GM23338 (cell line): Measurements from ENCODE around the gene DAPK1. TPM values are rescaled to one million over a fixed set of nuclear protein-coding genes. Genes with fewer than 3 reads are reported as not detected.

Experiments
- ATAC-seq: fragments of 200-7000 bp; cut with Tn5 transposase; 3 replicates; pipeline ENCODE4 v1.9.1; 2020
- DNase-seq: peaks from one replicate; pipeline ENCODE4 v3.0.0-alpha.2; 2015; ENCODE audit warnings: low spot score
- H2AFZ ChIP-seq: fragments of 200-600 bp; sonication (generic); 2 replicates; pipeline ENCODE4 v1.8.0; 2016; ENCODE audit warnings: antibody characterized with exemption, mild to moderate bottlenecking, moderate library complexity
- H3F3A ChIP-seq: fragments of 200-600 bp; sonication (generic); replicated peaks from 2 replicates; pipeline ENCODE4 v1.8.0; 2017; ENCODE audit warnings: antibody characterized with exemption, mixed run types, low read depth
- H3K27ac ChIP-seq: fragments of 200-600 bp; sonication (generic); 2 replicates; pipeline ENCODE4 v1.6.1; 2016; ENCODE audit warnings: low read depth
- H3K27me3 ChIP-seq: fragments of 200-600 bp; sonication (generic); 2 replicates; pipeline ENCODE4 v1.8.0; 2016; ENCODE audit warnings: mild to moderate bottlenecking, mixed run types, moderate library complexity; ENCODE audit not compliant: insufficient read depth
- H3K36me3 ChIP-seq: fragments of 200-600 bp; sonication (generic); 2 replicates; pipeline ENCODE4 v1.8.0; 2016; ENCODE audit warnings: mild to moderate bottlenecking; ENCODE audit not compliant: insufficient read depth
- H3K4me1 ChIP-seq: fragments of 200-600 bp; sonication (generic); 2 replicates; pipeline ENCODE4 v1.8.0; 2016; ENCODE audit warnings: mild to moderate bottlenecking, moderate library complexity; ENCODE audit not compliant: insufficient read depth
- H3K4me2 ChIP-seq: fragments of 200-600 bp; sonication (generic); 2 replicates; pipeline ENCODE4 v1.7.1; 2017; ENCODE audit warnings: mixed run types
- H3K4me3 ChIP-seq: fragments of 200-600 bp; sonication (generic); 2 replicates; pipeline ENCODE4 v1.6.1; 2016; ENCODE audit warnings: mixed run types
- H3K79me2 ChIP-seq: fragments of 200-600 bp; sonication (generic); replicated peaks from 2 replicates; pipeline ENCODE4 v1.8.0; 2017; ENCODE audit warnings: mild to moderate bottlenecking; ENCODE audit not compliant: insufficient read depth
- H3K9me2 ChIP-seq: fragments of 200-600 bp; sonication (generic); 2 replicates; pipeline ENCODE4 v1.8.0; 2017; ENCODE audit not compliant: insufficient read depth
- H4K20me1 ChIP-seq: fragments of 200-600 bp; sonication (generic); replicated peaks from 2 replicates; pipeline ENCODE4 v1.8.0; 2017; ENCODE audit warnings: mild to moderate bottlenecking; ENCODE audit not compliant: insufficient read depth
- H3K27ac Mint-ChIP-seq: 2 replicates; pipeline ENCODE4 v1.8.0; 2020; ENCODE audit warnings: inconsistent platforms, mild to moderate bottlenecking, moderate library complexity, mixed read lengths
- H3K27me3 Mint-ChIP-seq: 3 replicates; pipeline ENCODE4 v1.8.0; 2022; ENCODE audit warnings: low read depth, mild to moderate bottlenecking, moderate library complexity, mixed read lengths, inconsistent platforms; ENCODE audit not compliant: insufficient read depth, poor library complexity
- H3K36me3 Mint-ChIP-seq: 3 replicates; pipeline ENCODE4 v1.8.0; 2021; ENCODE audit warnings: low read depth, mild to moderate bottlenecking, inconsistent platforms, moderate library complexity, mixed read lengths
- H3K4me1 Mint-ChIP-seq: 3 replicates; pipeline ENCODE4 v1.8.0; 2020; ENCODE audit warnings: mild to moderate bottlenecking, inconsistent platforms, mixed read lengths
- H3K4me3 Mint-ChIP-seq: 3 replicates; pipeline ENCODE4 v1.8.0; 2021; ENCODE audit warnings: moderate library complexity, mild to moderate bottlenecking, inconsistent platforms, mixed read lengths
- H3K9me3 Mint-ChIP-seq: 3 replicates; pipeline ENCODE4 v1.8.0; 2020; ENCODE audit warnings: moderate library complexity, mild to moderate bottlenecking, inconsistent platforms, mixed read lengths
- CTCF ChIP-seq, 2 experiments: fragments of 200-600 bp in 1 of 2; sonication (generic) in 1 of 2; conservative IDR thresholded peaks; 2 replicates each; pipeline versions ENCODE4 v1.5.1 to v1.6.1; 2016 to 2017; ENCODE audit warnings: antibody characterized with exemption in 2 of 2, low read depth in 2 of 2, mild to moderate bottlenecking in 2 of 2, moderate library complexity in 1 of 2
- ETS1 ChIP-seq: IDR thresholded peaks from 2 replicates; pipeline ENCODE4 v1.6.1; 2016; ENCODE audit warnings: antibody characterized with exemption
- EZH2 ChIP-seq: fragments of 200-600 bp; sonication (generic); IDR thresholded peaks from one replicate; pipeline ENCODE4 v1.8.0; 2017; ENCODE audit warnings: antibody characterized with exemption, mild to moderate bottlenecking, low read depth; ENCODE audit not compliant: unreplicated experiment
- EZH2phosphoT487 ChIP-seq: fragments of 200-600 bp; sonication (generic); IDR thresholded peaks from one replicate; pipeline ENCODE4 v1.8.1; 2018; ENCODE audit warnings: antibody characterized with exemption; ENCODE audit not compliant: unreplicated experiment
- JUNB ChIP-seq: IDR thresholded peaks from one replicate; pipeline ENCODE4 v1.6.1; 2016; ENCODE audit warnings: antibody characterized with exemption; ENCODE audit not compliant: unreplicated experiment
- POLR2AphosphoS5 ChIP-seq: IDR thresholded peaks from 2 replicates; pipeline ENCODE4 v1.6.1; 2016; ENCODE audit warnings: antibody characterized with exemption, low read depth
- REST ChIP-seq: IDR thresholded peaks from one replicate; pipeline ENCODE4 v1.6.1; 2018; ENCODE audit warnings: antibody characterized with exemption; ENCODE audit not compliant: unreplicated experiment
- STAT1 ChIP-seq: IDR thresholded peaks from one replicate; pipeline ENCODE4 v1.6.1; 2016; ENCODE audit warnings: antibody characterized with exemption; ENCODE audit not compliant: unreplicated experiment
- ZNF331 ChIP-seq: fragments of 250-450 bp; sonication (Bioruptor Pico); IDR thresholded peaks from 2 replicates; pipeline ENCODE4 v1.5.0; 2020; ENCODE audit warnings: low read depth, mild to moderate bottlenecking, moderate library complexity
- ZNF462 ChIP-seq: fragments of 250-450 bp; sonication (Bioruptor Pico); IDR thresholded peaks from 2 replicates; pipeline ENCODE4 v1.5.0; 2020; ENCODE audit warnings: mild to moderate bottlenecking, moderate library complexity
- polyA plus RNA-seq: library from polyadenylated mRNA; unstranded; fragments of >200 nt; fragmentation: Nextera tagmentation; extraction: Ambion mirVana; gene quantifications from 2 replicates; pipeline ENCODE4 v1.2.1, GENCODE V29; 2016
- total RNA-seq: library from RNA; depleted of rRNA; stranded (reverse); fragments of >200 nt; shearing (Covaris generic); gene quantifications from 2 replicates; pipeline ENCODE4 v1.2.3, GENCODE V29; 2014

The DAPK1 gene
- total and polyA plus RNA-seq, 2 experiments from 2014 or later, result 37.0 to 134 TPM

- H3K36me3 Mint-ChIP-seq, result peaks cover 23% of the 10 kb centered on the region
- 0 out of 2 replicates have a peak, but pooled peaks cover 5% of the 10 kb centered on the region for H3F3A ChIP-seq
- H3K4me3 Mint-ChIP-seq, result no peak overlapping the region
- TF ChIP-seq ZNF331 (CRISPR knock-in tag) (no peak), POLR2AphosphoS5 (no peak), REST (no peak), EZH2 (no peak), ETS1 (no peak), JUNB (no peak), ZNF462 (CRISPR knock-in tag) (no peak), CTCF (conservative IDR thresholded peaks at IDR 0.05; ENCODE audit: low read depth in 2 of 2) (no peak), STAT1 (no peak), EZH2phosphoT487 (no peak)
- no peak overlapping the region for H3K4me3 ChIP-seq
- H2AFZ ChIP-seq, result no peak overlapping the region
- no peaks in the 10 kb centered on the region for H3K36me3 ChIP-seq
- peaks cover 21% of the 10 kb centered on the region for H3K4me1 ChIP-seq
- H3K27ac Mint-ChIP-seq, result no peak overlapping the region
- no peak overlapping the region for H3K4me2 ChIP-seq
- no peaks in the 10 kb centered on the region for H3K9me3 Mint-ChIP-seq
- peaks cover 59% of the 10 kb centered on the region for H3K4me1 Mint-ChIP-seq
- peaks cover 63% of the 10 kb centered on the region for H3K79me2 ChIP-seq
- peaks cover 28% of the 10 kb centered on the region for H4K20me1 ChIP-seq
- ATAC-seq (no peak), DNase-seq (no peak)
- no peak overlapping the region for H3K27ac ChIP-seq
- peaks cover 3% of the 10 kb centered on the region for H3K27me3 Mint-ChIP-seq
- H3K9me2 ChIP-seq, result no peaks in the 10 kb centered on the region
- no peaks in the 10 kb centered on the region for H3K27me3 ChIP-seq
Measured at GRCh38 chr9:87601595-87601994, 103.9 kb downstream of the DAPK1 start.
